ENCODE data around the gene HINFP. TPM values are rescaled to one million over a fixed set of nuclear protein-coding genes. Genes with fewer than 3 reads are reported as not detected.
"Not testable (repeated sequence)": the region's sequence is repeated elsewhere in the genome, so short reads cannot be mapped to it uniquely, and the experiment has no call there.

HINFP gene
- total and polyA plus RNA-seq, 2 of the 8 experiments (the other 6 are each of a cell fraction or from before 2014, with no cell fraction given): 35.0 to 37.3 TPM

DNA sequence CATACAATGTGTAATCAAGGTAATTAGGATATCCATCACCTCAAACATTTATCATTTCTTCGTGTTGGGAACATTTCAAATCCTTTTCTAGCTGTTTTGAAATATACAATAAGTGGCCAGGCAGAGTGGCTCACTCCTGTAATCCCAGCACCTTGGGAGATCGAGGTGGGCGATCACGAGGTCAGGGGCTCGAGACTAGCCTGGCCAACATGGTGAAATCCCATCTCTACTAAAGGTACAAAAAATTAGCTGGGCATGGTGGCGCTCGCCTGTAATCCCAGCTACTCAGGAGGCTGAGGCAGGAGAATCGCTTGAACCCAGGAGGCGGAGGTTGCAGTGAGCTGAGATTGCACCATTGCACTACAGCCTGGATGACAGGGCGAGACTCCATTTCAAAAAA, 17.9 kb downstream of the HINFP start:
- H3K23ac ChIP-seq (ENCODE audit: insufficient read length); H3K9ac ChIP-seq (replicated peaks in 1 of 4; ENCODE audit: extremely low read depth in 1 of 4, low read depth in 3 of 4, low read length in 3 of 4); H2BK20ac ChIP-seq (ENCODE audit: low read length); FAIRE-seq; H4K20me1 ChIP-seq (replicated peaks in 1 of 2; ENCODE audit: control insufficient read depth in 1 of 2, insufficient read depth in 2 of 2, low read length in 2 of 2); H3K27ac ChIP-seq (ENCODE audit: low read depth, low read length); H3K18ac ChIP-seq (ENCODE audit: extremely low read depth, low read length); POLR2A ChIA-PET (ENCODE audit: partially characterized antibody); H3K9me3 ChIP-seq (ENCODE audit: insufficient read depth in 2 of 2, low read depth in 1 of 2, low read length in 1 of 2); H3K56ac ChIP-seq (replicated peaks; ENCODE audit: insufficient read length, low read depth, low read length); H3K4me3 ChIP-seq (ENCODE audit: extremely low read depth in 1 of 4, insufficient read depth in 2 of 4, low read depth in 3 of 4, low read length in 4 of 4); DNase-seq (ENCODE audit: low read depth in 1 of 2, low spot score in 2 of 2); H2BK5ac ChIP-seq (ENCODE audit: low read depth, low read length); H2AK5ac ChIP-seq (ENCODE audit: low read depth, low read length); H3K14ac ChIP-seq (ENCODE audit: insufficient read length); H2AFZ ChIP-seq (ENCODE audit: low read length); H3K36me3 ChIP-seq (ENCODE audit: control insufficient read depth in 2 of 4, insufficient read depth in 4 of 4, low read length in 3 of 4); H3K79me1 ChIP-seq (ENCODE audit: low read depth, low read length); H3K4ac ChIP-seq (replicated peaks; ENCODE audit: insufficient read length, low read depth, low read length); H3K4me2 ChIP-seq (ENCODE audit: insufficient read depth in 1 of 2, low read depth in 2 of 2, low read length in 2 of 2); H4K91ac ChIP-seq (replicated peaks; ENCODE audit: insufficient read length, low read length); H4K8ac ChIP-seq (ENCODE audit: extremely low read depth, insufficient read depth, low read length); H3K79me2 ChIP-seq (ENCODE audit: control insufficient read depth in 1 of 2, insufficient read depth in 2 of 2, low read length in 2 of 2); H3K23me2 ChIP-seq (ENCODE audit: low read depth, low read length); H3K4me1 ChIP-seq (replicated peaks in 1 of 4; ENCODE audit: control insufficient read depth in 3 of 4, insufficient read depth in 4 of 4, low read length in 3 of 4); H2BK120ac ChIP-seq (replicated peaks; ENCODE audit: low read depth, low read length); H2BK15ac ChIP-seq (ENCODE audit: low read length); H4K5ac ChIP-seq (ENCODE audit: insufficient read length, low read depth, low read length); H2BK12ac ChIP-seq (ENCODE audit: low read depth, low read length); H3K27me3 ChIP-seq (replicated peaks in 1 of 4; ENCODE audit: control insufficient read depth in 3 of 4, extremely low read depth in 1 of 4, insufficient read depth in 3 of 4, low read length in 3 of 4): not testable (repeated sequence)
- CTCF ChIA-PET (ENCODE audit: partially characterized antibody): interaction anchor here (1.4 to 23.6 kb wide), 4 partner anchors 15 to 184 kb away, joined by 4 to 389 read pairs (median 234); partner anchors contain the start of genes CBL, NHERF4 and NLRX1
- 83% methylated on average over 10 of the region's 10 CpGs; no CpG with 5 or more reads in 1 of the 2 experiments for WGBS, 2 experiments (ENCODE audit: extremely low coverage in 1 of 2, insufficient coverage in 1 of 2, insufficient read length in 1 of 2, insufficient replicate concordance in 2 of 2, low coverage in 1 of 2, low lambda C conversion rate in 2 of 2, missing lambda C conversion rate in 1 of 2)

All from H1 (cell line).